Stimulated activated CD4-positive, alpha-beta T cell treated with anti-CD3 and anti-CD28 coated beads, Interleukin-4, amount 100 ng/mL, for 1 hour (primary cell): ENCODE measurements around the gene KCNB1.

ENCODE experiments used
- DNase-seq: peaks from one replicate; pipeline ENCODE4 v3.0.0-alpha.2; 2020

The KCNB1 gene

DNA sequence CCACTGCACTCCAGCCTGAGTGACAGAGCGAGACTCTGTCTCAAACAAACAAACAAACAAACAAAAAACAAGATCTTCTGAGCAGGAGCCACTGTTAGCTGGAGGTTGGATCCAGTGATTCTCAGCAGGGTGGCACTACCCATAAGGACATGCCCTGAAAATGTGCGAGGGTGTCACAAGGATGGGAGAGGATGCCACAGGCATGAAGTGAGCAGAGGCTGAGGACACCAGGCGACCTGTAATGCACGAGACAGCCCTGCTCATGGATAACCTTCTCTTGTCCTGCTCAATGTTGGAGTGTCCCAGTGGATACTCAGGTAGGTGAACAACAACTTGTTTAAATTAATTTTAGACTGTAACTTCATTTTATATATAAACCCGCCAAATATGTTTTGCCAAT is 76.8 kb downstream of the KCNB1 start:
- no peak for DNase-seq

DNA sequence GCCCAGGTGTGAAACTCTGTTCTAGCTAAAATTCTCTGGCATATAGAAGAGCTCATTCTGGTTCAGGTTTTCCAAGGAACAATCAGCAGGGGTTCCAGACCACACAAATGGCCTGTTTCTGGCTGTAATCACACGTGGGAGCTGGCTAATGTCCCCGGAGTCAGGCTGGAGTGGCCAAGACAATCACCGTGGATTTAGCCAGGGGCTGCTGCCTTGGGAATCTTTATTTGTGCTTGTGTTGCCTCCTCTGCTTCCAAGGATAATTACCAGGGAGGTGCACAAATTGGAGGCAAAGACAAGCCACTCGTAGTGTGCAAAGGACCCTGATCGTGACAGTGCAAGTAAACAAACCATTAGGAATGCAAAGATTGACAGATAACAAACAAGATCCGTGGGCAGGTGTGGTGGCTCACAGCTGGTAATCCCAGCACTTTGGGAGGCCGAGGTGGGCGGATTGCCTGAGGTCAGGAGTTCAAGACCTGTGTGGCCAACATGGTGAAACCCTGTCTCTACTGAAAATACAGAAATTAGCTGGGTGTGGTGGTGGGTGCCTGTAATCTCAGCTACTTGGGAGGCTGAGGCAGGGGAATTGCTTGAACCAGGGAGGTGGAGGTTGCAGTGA is 77.3 kb downstream of the KCNB1 start:
- DNase-seq, result no peak

GRCh38 chr20:49404461-49404860 is 78.0 kb downstream of the KCNB1 start:
- no peak for DNase-seq

GRCh38 chr20:49403911-49404310 is 78.6 kb downstream of the KCNB1 start:
- no peak for DNase-seq

- no peak for DNase-seq
Observed at GRCh38 chr20:49403012-49403411, 79.5 kb downstream of the KCNB1 start.

- no peak for DNase-seq
Observed at GRCh38 chr20:49400904-49401303, 81.6 kb downstream of the KCNB1 start.

DNA sequence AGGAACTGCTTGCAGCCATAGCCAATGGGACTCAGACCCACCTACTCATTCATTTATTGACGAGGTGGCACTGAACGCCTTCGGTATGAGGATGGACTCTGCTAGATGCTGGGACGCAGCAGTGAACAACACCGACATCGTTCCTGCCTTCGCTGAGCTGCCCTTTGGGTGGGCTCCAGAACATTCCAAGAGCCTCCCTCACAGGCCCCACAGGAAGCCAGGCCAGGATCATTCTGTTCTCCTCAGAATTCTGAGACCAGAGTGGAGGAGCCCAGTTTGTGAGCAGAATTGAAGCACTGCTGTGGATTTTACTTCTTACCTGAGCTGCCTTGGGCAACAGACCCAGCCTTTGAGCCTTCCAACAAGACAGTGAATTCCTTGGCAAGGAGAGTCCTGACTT is 82.1 kb downstream of the KCNB1 start:
- DNase-seq, result no peak

DNA sequence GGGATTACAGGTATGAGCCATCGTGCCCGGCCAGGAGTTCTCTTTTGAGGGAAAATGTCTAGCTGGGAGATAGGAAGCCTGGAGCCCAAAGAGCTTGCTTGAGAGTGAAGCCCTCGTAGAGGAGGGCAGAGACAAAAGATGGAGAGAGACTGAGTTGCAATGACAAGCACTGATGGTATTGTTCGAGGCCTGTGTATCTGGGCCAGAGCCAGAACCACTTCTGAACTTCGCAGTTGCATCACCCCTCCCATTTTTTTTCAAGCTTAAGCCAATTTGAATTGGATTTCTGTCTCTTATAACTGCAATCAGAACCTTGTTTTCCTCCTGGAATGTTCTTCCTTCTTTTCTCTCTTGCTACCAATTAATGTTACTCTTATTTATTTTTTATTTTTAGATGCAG is 83.1 kb downstream of the KCNB1 start:
- DNase-seq, result no peak

GRCh38 chr20:49398401-49399144 is 83.9 kb downstream of the KCNB1 start:
- no peak for DNase-seq

DNA sequence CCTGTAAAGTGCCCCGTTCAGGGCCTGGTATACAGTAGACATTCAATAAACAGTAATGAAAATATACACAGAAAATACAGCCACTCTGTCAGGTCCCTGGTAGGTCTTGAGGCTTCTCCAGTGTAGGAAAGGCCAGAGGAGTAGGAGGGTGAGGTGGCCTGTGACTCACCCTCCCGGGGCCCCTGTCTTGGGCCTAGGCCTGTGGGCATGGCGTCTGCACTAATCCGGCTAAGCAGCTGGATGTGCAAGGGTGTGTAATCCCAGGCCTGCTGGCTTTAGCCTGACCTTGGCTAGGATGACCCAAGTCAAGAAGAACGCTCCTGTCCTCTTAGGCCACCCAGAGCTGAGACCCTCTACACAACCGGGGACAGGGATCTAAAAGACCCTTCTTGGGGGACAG is 84.9 kb downstream of the KCNB1 start:
- no peak for DNase-seq

DNA sequence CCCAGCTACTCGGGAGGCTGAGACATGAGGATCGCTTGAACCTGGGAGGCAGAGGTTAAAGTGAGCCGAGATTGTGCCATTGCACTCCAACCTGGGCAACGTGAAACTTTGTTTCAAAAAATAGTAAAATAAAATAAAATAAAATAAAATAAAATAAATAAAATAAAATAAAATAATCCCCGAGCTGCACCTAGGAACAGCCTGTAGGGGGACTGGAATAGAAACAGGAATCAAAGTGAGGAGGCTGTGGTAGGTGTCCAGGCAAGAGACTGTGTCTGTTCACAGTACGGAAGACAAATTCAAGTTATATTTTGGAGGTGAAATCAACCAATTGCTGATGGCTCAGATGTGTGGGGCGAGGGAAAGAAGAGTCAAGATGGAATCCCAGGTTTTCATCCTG is 86.2 kb downstream of the KCNB1 start:
- no peak for DNase-seq

DNA sequence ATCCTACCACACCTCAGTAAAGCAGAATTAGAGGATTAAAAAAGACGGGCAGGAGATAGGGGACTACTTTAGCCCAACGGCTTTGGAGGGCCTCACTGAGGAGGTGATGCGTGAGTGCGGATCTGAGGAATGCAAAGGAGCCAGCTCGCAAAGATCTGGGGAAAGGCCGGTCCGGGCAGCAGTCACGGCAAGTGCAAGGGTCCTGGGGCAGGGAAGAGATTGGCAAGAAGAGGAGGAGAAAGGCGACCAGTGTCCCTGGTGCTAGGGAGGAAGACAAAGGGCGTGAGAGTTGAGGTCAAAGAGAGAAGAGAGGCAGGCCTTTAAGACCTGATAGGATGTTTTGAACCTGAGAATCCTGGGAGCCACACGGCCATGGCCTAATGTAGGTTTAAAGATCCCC is 86.8 kb downstream of the KCNB1 start:
- no peak for DNase-seq

DNA sequence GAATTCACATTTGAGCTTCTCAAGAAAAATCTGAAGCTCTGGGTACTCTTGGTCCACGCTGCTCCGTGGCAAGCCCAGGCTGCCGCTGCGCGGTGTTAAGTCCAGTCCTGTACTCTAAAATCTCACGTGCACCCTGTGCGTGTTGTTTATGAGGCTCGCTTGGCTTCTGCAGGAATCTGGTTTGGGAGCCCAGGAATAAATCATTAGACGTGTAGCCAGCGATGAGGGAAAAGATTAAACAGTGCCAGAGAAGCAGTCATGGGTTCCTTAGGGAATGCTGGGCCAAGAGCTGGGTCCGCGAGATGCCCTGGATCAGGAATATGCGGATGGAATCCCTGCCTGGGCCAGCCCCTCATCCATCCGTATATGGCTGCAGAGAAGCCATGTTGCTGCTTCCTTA is 87.3 kb downstream of the KCNB1 start:
- no peak for DNase-seq

DNA sequence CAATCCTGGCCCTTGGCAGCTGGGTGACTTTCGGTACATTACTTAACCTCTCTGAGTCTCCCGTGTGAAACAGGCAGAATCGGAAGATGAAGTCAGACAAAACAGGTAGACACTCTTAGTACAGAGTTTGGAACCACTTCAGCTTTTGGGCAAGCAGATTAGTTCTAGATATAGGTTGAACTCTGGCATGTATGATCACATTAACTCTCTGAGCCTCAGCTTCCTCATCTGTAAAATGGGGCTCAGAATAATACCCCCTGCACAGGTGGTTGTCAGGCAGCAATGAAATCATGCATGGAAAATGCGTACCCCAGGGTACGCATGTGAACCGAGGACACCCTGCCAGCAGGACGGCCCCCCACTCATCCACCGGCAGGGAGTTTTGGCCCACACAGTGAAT is 87.7 kb downstream of the KCNB1 start:
- DNase-seq, result no peak

DNA sequence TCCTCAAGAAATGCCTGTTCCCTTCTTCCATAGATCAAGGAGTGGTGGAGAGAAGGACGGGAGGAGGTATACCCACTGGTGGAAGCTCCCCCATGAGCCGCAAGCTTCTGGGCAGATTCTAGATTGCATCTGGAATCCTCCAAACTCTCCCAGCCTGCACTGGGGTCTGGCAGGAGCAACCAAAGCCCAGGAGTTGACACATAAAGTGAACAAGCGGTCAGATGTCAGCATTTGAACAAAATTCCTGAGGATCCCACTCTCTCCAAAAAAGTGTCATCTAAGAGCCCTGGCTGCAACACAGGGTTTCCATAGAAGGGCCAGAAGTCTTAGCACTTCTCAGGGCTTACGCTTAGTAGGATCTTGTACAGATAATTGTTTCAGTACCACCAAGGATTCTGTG is 88.2 kb downstream of the KCNB1 start:
- no peak for DNase-seq

DNA sequence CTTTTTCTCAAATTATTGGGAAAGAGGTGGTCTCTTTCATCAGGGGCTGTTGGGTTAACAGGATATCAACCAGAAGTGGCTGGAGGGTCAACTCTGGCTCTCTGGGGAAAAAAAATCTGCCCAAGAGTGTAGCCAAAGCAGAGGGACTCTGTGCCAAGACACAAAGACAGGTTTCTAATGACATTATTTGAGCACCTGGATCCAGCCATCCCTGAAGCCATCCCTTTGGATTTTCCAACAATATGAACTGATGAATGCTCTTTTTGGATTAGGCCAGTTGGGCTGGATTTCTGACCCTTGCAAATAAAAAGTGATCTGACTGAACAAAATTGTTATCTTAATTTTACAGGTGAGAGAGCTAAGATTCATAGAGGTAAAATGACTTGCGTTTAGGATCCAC is 88.7 kb downstream of the KCNB1 start:
- no peak for DNase-seq

- DNase-seq, result no peak
Observed at GRCh38 chr20:49392745-49393144, 89.7 kb downstream of the KCNB1 start.

DNA sequence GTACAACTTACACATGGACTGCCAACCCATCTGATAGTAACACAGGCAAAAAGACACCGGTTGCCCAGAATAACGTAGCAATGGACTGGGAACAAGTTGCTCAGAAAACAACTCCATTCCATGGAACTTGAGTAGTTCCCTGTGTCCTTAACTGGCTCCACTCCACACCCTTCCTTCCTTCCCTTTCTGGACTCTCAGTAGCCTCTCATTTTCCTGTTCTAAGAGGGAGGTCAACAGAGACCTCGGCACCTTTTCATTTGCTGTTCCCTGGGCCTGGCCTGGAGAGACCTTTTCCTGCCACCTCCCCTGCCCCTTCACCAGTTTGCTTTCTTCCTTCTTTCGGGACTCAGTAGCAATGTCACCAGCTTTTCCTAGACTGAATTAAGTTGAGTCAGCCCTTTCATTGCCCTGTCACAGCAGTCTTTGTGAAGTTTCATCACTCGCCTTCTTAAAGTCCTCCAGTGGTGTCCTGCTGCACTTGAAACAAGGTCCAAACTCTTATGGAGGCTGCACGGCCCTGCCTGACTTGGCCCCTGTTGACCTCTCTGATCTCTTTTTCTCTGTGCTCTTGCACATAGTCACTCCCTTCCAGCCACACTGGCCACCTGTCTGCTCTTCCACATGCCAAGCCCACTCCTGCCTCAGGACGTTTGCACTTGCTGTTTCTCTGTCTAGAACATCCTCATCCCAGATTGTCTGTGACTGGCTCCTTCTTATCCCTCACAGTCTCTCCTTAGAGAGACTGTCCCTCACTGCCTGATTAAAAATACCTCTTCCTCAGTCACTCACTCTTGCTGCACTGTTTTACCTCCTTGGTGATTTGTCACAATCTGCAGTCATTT is 90.8 kb downstream of the KCNB1 start:
- DNase-seq, result no peak

GRCh38 chr20:49389854-49390253 is 92.6 kb downstream of the KCNB1 start:
- DNase-seq, result no peak

DNA sequence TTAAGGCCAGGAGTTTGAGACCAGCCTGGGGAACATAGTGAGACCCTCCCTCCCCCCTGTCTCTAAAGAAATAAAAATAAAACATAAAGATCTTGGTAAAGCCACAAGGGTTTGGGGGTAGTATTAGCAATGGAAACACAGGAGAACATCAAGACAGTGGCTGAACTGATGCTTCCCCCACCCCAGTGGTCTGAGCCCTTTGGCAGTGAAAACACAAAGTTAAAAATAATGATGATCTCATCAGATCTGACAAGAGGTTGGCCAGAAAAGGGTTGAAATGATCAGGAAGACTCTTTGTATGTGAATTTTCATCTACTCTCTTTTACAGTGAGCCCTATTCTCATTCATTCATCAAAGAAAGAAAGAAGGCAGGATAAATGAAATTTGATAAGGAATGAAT is 93.7 kb downstream of the KCNB1 start:
- no peak for DNase-seq

GRCh38 chr20:49387581-49387939 is 94.9 kb downstream of the KCNB1 start:
- DNase-seq, result no peak

DNA sequence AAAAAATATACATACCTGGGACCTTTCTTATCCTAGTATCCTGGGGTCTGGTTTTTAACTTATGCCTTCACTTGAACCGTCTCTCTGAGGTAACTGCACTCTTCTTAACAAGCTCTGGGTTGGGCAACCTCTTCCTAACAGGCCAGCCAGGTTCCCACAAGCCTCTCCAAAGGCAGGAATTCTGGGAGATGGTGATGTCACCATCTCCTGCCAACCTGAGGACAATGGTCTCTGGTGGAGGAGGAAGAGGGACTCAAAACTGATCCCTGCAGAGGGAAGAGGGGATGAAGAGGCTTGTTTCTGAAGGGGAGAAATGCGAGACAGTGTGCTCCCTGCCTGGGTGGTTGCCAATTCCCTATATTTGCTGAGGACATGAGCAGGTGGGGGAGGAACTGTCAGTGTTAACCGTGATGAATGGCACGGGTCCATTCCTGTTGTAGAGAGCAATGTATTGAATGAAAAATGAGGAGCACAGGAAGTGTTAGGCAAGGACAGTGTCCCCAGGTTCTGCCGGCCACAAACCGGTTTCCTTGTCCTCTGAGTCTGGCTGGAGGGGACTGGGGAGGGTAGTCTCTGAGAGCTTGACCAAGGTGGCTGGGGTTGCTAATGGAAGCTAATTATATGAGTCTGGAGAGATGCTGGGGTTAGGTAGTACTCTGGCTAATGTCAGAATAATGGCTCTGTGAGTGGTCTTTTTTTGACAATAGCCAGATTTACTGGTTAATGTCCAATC is 95.5 kb downstream of the KCNB1 start:
- no peak for DNase-seq

DNA sequence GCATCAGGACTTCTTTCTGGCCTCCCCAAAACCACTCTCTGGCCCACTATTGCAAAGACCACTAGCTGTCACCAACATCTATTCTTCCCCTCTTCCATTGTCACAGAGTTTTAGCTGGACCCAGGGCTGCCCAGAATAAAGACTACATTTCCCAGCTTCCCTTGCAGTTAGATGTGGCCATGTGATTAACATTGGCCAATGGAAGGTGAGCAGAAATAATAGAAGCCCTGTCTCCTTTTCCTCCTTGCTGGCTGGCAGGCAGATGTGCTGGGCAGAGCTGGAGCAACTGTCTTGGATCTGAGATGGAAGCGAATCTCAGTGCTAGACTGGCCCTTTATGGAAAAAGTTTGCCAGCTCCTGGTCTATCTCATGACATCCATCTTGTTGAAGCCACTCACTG is 97.0 kb downstream of the KCNB1 start:
- DNase-seq, result no peak
